Mesothelial cell of epicardium (in vitro differentiated cells): ENCODE measurements around the gene NKX2-2. TPM values are rescaled to one million over a fixed set of nuclear protein-coding genes. Genes with fewer than 3 reads are reported as not detected.

Experiments
- DNase-seq, 2 experiments: peaks; one replicate each; pipeline ENCODE4 v3.0.0; 2021; ENCODE audit warnings: low spot score in 2 of 2; ENCODE audit not compliant: unreplicated experiment in 2 of 2
- H3K27ac Mint-ChIP-seq: 2 replicates; pipeline ENCODE4 v1.8.0; 2021; ENCODE audit warnings: mixed read lengths
- H3K27me3 Mint-ChIP-seq: 2 replicates; pipeline ENCODE4 v1.8.0; 2021; ENCODE audit warnings: low read depth, mixed read lengths
- H3K36me3 Mint-ChIP-seq: 2 replicates; pipeline ENCODE4 v1.8.0; 2021; ENCODE audit warnings: mixed read lengths
- H3K4me1 Mint-ChIP-seq: 2 replicates; pipeline ENCODE4 v1.8.0; 2021; ENCODE audit warnings: mixed read lengths
- H3K4me3 Mint-ChIP-seq: 2 replicates; pipeline ENCODE4 v1.8.0; 2021; ENCODE audit warnings: mild to moderate bottlenecking, moderate library complexity, mixed read lengths
- H3K9me3 Mint-ChIP-seq: 2 replicates; pipeline ENCODE4 v1.8.0; 2021; ENCODE audit warnings: mixed read lengths
- CTCF ChIP-seq: fragments of 200-600 bp; sonication (generic); IDR thresholded peaks from one replicate; pipeline ENCODE4 v1.5.0; 2021; ENCODE audit warnings: antibody characterized with exemption; ENCODE audit not compliant: unreplicated experiment
- total RNA-seq: library from RNA; stranded (reverse); gene quantifications from 3 replicates; pipeline ENCODE4 v1.2.1, GENCODE V29; 2021

The NKX2-2 gene
- total RNA-seq, 1 donor from 2014 or later, result not detected

- no peaks in the 10 kb centered on the region for H3K36me3 Mint-ChIP-seq
- no peak overlapping the region for H3K27ac Mint-ChIP-seq
- no peak overlapping the region for H3K4me3 Mint-ChIP-seq
- no peaks in the 10 kb centered on the region for H3K9me3 Mint-ChIP-seq
- peaks cover 94% of the 10 kb centered on the region for H3K27me3 Mint-ChIP-seq
- DNase-seq, result no peak
- no peak for TF ChIP-seq CTCF
- peaks cover 5% of the 10 kb centered on the region for H3K4me1 Mint-ChIP-seq
Observed at GRCh38 chr20:21527908-21528307, 14.0 kb upstream of the NKX2-2 start.

- Mint-ChIP-seq H3K27ac (no peak overlapping the region), H3K27me3 (peaks cover 91% of the 10 kb centered on the region), H3K9me3 (no peaks in the 10 kb centered on the region), H3K4me1 (peaks cover 5% of the 10 kb centered on the region), H3K36me3 (no peaks in the 10 kb centered on the region), H3K4me3 (no peak overlapping the region)
- DNase-seq, result no peak
- no peak for TF ChIP-seq CTCF
Observed at GRCh38 chr20:21526776-21527175, 12.9 kb upstream of the NKX2-2 start.

GRCh38 chr20:21523895-21524294 lies 10.0 kb upstream of the NKX2-2 start:
- TF ChIP-seq CTCF, result no peak
- no peak overlapping the region for H3K27ac Mint-ChIP-seq
- no peaks in the 10 kb centered on the region for H3K9me3 Mint-ChIP-seq
- peaks cover 6% of the 10 kb centered on the region for H3K4me1 Mint-ChIP-seq
- H3K36me3 Mint-ChIP-seq, result no peaks in the 10 kb centered on the region
- H3K4me3 Mint-ChIP-seq, result no peak overlapping the region
- H3K27me3 Mint-ChIP-seq, result peaks cover 95% of the 10 kb centered on the region
- DNase-seq, result no peak

GRCh38 chr20:21523281-21523868 lies 9.5 kb upstream of the NKX2-2 start:
- Mint-ChIP-seq H3K4me3 (no peak overlapping the region), H3K27ac (no peak overlapping the region)
- no peak for DNase-seq

GRCh38 chr20:21522481-21523280 lies 8.8 kb upstream of the NKX2-2 start:
- Mint-ChIP-seq H3K9me3 (no peaks in the 10 kb centered on the region), H3K4me3 (peak overlapping the region; percentile 28), H3K36me3 (no peaks in the 10 kb centered on the region), H3K4me1 (peaks cover 8% of the 10 kb centered on the region), H3K27me3 (peaks cover 95% of the 10 kb centered on the region), H3K27ac (no peak overlapping the region)
- no peak for DNase-seq
- no peak for TF ChIP-seq CTCF

More at GRCh38 chr20:21523281-21523868, 9.5 kb upstream of the NKX2-2 start:
- no peaks in the 10 kb centered on the region for H3K36me3 Mint-ChIP-seq
- H3K9me3 Mint-ChIP-seq, result no peaks in the 10 kb centered on the region
- peaks cover 95% of the 10 kb centered on the region for H3K27me3 Mint-ChIP-seq
- TF ChIP-seq CTCF, result no peak
- peaks cover 6% of the 10 kb centered on the region for H3K4me1 Mint-ChIP-seq
